ENCODE data around the gene SHISA3.
"Not testable (repeated sequence)": the region's sequence is repeated elsewhere in the genome, so short reads cannot be mapped to it uniquely, and the experiment has no call there.

SHISA3 gene

DNA sequence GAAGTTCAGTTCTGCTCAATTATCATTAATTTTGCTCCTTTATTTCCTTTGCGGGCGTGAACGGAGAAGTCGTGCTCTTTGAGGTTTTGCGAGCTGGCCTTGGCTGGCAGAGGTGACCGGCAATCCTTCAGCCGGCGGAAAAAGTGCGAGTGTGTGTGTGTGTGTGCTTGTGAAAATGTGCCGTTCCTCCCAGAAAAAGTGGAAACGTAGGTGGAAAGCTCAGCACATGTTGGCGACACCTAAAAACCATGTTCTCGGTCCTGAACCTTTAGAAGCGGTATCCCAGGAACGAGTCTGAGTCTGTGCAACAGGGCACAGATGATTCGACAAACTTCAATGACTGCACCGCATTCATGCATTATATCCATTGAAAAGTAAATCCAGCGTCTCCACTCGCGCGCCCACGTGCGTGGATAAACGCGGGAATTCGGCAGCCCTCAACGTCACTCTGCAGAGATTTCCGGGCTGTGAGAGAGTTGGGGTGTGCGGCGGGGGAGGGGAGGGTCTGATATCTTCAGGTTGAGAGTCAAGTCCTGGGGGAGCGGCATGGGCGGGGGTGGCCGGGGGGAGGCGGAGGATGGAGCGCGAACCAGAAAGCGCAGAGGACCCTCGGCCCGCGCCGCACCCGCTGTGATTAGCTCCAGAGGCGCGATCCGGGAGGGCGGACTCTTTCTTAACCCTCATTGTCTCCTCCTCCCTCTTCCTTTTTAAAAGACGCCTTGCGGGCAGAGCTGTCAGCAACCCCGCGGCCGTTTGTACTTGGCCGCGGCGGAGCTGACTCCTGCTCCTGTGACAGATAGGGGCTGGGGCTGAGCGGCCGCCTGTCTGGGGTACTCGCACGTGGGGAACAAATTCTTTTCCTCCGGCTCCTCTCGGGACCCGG is at the start of gene SHISA3:
Gene SHISA3, plus strand, starts transcription at position 737 of the 883 bp plus-strand sequence. CDS start 569 bp downstream, outside the sequence.
- no peak for DNase-seq (ENCODE audit: low spot score)

DNA sequence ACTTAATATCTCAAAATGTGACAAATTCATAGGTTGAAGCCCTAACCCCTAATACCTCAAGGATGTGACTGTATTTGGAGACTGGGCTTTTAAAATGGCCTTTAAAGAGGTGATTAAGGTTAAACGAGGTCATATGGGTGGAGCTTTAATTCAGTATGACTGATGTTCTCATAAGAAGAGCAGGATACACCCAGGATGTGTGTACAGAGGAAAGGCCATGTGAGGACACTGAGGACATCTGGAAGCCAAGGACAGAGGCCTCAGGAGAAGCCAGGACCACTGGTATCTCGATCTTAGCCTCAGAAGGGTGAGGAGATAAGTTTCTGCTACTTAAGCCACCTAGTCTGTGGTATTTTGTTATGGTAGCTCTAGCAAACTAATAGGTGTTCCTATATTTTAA is 49.0 kb upstream of the SHISA3 start:
- DNase-seq (ENCODE audit: low spot score): no peak

DNA sequence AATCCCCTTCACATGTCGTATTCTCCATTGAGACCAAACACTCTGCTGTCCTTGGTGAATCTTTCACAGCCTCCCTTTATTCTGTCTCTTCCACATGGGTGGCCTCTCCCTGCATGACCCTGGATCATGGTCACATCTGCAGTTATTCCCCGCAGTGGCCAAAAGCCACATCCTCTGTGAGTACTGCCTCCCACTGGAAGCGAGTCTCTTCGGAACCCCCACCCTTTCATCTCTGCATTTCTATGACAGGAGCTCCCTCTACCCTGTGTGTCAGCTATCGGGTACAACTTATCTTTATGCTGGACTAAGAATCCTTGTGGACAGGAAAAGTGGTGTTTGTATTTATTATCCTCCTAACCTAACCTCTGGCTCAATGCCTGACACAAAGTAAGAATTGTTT is 48.6 kb upstream of the SHISA3 start:
- DNase-seq (ENCODE audit: low spot score): no peak

DNA sequence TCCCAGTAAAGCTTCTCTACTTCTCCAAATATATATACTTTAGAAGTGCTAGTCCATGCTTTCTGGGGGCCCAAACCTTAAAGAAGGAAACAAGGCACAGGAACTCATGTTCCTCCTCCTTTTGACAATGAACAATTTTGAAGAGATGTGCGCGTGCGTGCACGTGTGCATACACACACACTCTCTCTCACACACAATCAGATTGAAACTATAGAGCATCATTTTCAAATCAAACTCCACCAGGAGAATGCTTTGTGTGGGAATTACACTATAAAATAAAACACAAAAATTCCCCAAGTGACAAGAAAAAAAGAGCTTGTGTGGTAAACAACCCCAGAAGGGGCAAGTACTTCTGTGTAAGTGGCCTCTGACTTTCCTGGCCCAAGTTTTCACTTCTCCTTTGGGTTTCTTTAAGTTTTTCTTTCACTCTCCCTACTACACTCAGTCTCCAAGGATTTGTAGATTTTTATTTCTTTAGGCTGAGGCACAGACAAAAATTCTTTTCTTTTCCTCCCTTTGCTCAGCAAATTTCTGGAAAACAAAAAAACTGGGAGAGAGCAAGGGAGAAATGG is 46.6 kb upstream of the SHISA3 start:
- no peak for DNase-seq (ENCODE audit: low spot score)

DNA sequence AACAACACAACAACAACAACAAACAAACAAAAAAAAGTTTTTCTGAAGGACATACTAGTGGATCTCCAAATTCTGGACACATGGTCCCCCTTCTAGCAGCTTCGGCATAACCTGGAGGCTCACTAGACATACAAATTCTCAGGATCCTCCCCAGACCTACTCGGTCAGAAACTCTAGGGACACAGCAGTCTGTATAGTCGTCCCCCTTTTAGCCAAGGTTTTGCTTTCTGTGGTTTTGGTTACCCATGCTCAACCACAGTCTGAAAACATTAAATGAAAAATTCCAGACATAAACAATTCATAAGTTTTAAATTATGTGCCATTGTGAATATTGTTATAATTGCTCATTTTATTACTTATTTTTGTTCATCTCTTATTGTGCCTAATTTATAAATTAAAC is 45.2 kb upstream of the SHISA3 start:
- DNase-seq (ENCODE audit: low spot score): no peak

DNA sequence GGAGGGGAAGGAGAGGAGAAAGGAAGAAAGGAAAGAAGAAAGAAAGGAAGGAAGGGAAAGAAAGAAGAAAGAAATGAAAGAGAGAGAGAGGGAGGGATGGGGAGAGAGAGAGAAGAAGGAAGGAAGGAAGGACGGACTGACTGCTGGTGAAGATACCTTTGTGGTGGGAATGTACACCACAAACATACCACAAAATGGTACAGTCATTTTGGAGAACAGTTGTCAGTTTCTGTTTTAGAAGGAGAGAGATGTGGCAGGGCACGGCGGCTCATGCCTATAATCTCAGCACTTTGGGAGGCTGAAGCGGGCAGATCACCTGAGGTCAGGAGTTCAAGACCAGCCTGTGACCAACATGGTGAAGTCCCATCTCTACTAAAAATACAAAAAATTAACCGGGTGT is 40.0 kb upstream of the SHISA3 start:
- no peak for DNase-seq (ENCODE audit: low spot score)

DNA sequence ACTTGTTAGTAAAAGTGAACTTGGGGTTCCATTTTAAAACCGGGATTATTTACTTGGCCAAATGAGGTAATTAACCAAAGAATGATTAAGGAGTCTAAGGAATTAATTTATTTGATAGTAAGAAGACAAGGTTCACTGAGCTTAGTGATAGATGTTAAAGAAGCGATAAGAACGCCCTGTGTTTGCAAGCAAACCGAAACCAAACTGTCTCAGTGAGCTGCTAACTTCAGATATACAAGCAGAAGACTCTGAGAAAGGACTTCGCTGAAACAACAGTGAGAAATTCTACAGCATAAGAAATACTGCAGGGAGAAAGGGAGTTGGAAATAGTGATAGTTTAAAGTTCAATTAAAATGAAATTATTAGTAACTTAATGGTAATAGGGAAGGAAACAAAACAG is 37.6 kb upstream of the SHISA3 start:
- no peak for DNase-seq (ENCODE audit: low spot score)

DNA sequence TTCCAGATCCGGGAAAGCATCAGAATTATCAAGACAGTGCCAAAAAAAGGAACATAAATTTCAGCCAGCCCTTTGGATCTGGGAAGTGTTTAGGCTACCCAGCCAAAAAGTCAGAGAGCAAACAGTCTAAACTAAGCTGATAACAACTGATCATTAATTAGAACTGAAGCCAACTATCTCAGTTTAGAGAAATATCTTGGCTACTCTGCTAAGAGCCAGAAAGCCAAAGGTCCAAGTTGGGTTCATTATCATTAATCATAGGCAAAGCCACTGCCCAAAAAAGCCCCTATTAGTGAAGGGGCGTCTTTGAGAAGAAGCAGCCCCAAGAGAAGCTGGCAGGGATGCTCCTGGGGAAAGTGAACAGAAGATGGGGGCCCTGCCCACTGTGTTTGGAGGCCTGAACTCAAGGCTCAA is 37.0 kb upstream of the SHISA3 start:
- no peak for DNase-seq (ENCODE audit: low spot score)

DNA sequence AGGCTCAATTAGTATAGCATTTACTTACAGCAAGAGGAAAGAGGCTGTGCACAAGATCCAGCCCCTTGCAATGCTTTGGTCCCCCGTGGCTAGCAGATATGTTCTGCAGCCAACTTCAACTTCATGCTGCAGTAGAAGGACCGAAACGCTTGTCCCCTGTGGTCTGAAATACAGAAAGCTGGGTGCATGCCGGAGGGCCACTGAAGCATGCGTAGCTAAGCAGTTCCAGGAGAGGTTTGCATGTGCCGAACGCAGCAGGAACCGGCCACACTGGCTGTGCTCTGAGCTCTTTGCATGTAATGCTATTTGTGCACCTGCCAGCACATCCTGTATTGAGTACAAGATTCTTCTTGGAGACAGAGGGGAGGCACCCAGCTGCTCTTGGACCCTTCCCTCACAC is 35.8 kb upstream of the SHISA3 start:
- DNase-seq (ENCODE audit: low spot score): no peak

DNA sequence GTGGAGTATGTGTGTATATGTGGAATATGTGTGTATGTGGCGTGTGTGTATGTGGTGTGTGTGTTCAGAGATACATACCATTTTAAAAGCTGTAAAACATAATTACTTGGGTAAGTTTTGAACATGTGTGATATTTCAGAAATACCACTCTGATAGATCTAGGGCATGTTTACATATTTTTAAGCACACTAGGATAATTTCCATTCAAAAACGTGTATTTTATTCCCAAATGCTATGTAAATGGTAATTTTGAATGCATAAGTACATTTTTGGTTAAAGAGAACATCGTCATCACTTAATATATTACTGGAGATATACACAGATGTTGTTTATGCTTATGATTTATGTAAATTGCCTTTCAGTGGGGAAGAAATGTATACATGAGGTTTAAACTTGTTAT is 34.7 kb upstream of the SHISA3 start:
- DNase-seq (ENCODE audit: low spot score): no peak

DNA sequence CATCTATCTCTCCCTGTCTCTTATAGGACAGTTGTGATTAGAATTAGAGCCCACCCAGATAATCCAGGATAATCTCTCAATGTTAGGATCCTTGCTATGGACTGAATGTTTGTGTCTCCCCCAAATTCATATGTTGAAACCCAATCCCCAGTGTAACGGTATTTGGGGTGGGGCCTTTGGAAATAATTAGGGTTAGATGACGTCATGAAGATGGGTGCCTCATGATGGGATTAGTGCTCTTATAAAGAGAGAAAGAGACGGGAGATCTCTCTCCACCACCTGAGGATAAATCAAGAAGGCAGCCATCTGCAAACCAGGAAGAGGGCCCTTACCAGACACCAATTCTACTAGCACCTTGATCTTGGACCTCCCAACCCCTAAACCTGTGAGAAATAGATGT is 33.7 kb upstream of the SHISA3 start:
- no peak for DNase-seq (ENCODE audit: low spot score)

DNA sequence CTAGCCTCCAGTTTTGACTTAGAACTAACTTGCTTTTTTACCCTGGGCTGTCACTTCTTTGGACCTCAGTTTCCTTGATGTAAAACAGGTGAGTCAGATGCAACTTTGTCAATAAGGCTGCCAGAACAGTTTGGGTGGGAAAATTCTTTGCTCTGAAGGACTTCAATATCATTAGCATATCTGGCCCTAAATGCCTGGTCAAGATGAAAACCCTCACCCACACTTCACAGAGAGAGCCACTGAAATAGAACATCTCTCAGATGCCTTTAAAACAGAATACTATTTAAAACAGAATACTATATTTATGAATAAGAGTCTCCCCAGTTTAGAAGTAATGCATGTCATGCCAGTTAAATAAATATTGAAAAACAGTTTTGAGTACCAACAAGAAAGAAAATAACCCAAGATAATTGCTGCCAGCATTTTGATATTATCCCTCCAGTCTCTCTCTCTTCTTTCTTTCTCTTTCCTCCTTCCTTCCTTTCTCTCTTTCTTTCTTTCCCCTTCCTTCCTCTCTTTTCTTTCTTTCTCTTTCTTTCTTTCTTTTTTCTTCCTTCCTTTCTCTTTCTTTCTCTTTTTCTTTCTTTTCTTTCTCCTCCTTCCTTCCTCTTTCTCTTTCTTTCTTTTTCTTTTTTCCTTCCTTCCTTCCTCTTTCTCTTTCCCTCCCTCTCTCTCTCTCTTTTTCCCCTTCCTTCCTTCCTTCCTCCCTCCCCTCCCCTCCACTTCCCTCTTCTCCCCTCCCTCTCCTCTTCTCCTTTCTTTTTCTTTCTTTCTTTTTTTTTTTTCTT is 32.8 kb upstream of the SHISA3 start:
- no peak for DNase-seq (ENCODE audit: low spot score)

DNA sequence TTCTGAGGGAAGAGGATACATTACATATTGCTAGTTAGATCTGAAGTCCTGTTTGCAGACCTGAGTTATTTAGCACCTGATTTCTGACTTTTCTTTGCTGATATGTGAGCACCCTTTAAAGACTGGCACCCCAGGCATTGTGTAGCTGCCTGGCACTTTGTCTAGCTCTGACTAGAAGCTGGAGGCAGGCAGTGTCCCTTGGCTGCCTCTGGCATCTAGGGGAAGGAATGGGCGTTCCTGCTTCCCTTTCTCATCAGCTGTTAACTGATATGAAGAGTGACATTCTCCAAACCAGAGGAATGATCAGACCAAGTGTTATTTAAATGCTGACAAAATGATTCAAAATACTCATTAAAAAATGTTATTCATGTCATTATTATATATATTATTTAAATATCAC is 30.3 kb upstream of the SHISA3 start:
- no peak for DNase-seq (ENCODE audit: low spot score)

DNA sequence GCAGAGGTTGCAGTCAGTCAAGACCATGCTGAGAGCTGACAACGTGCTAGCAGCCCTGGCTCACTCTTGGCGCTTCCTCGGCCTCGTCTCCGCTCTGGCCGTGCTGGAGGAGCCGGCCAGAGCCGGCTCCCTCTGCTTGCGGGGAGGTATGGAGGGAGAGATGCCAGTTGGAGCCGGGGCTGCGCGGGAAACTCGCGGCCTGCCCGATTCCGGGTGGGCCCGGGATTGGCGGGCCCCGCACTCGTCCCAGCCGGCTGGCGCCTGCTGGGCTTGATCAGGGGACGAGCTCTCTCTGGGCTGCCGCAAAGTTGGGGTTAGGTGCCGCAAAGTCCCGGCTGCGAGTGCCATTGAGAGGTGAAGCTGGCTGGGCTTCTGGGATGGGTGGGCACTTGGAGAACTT is 27.8 kb upstream of the SHISA3 start:
- DNase-seq (ENCODE audit: low spot score): no peak

DNA sequence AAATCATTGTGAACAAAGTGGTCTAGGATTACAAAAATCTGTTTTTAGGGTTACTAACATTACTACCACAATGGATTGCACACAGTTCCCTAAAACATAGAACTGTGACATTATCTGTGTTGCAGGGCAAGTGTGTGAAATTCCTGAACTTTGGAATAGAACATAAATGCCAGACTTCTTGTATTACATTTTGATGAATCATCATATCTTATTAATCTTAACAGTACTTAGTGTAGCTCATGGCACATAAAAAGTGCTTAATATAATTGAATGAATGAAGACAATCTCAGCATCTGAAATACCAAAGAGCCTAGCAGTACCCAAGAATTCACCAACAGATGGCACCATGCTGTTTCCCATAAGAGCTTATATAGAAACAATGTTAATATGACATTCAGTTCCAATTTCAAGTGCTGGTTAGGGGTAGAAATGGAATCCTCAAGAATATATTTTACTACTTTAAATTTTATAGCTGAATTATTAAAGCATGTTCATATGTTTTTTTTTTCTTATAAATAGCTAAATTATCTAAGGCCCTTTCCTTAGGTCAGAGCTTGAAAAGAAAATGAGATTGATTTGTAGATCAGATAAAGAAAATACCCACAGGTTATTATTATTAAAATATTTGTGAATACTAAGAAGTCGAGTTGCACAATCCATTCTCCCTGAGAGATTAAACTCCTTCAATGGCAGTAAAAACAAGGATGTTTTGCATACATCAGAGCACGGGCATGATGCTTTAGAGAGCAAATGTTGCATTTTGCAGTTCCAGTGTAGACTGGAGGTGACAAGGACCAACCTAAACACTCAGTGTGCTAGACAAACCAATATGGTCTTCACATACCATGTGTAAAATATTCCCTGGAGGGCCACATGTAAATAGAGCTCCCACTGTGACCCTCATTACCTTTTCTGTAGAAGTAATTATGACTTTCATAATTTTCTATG is 25.7 kb upstream of the SHISA3 start:
- DNase-seq (ENCODE audit: low spot score): peak; percentile 21

DNA sequence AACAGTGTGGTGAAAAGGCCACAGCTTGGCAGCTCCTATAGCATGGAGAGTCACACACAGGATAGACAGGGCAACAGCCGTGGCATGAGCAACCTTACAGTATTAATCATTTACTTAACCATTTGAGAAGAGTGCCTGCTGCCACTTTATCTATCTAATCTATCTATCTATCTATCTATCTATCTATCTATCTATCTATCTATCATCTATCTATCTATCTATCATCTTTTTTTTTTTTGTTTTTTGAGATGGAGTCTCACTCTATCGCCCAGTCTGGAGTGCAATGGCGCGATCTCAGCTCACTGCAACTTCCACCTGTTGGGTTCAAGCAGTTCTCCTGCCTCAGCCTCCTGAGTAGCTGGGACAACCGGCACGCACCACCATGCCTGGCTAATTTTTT is 25.0 kb upstream of the SHISA3 start:
- not testable (repeated sequence) for DNase-seq (ENCODE audit: low spot score)

DNA sequence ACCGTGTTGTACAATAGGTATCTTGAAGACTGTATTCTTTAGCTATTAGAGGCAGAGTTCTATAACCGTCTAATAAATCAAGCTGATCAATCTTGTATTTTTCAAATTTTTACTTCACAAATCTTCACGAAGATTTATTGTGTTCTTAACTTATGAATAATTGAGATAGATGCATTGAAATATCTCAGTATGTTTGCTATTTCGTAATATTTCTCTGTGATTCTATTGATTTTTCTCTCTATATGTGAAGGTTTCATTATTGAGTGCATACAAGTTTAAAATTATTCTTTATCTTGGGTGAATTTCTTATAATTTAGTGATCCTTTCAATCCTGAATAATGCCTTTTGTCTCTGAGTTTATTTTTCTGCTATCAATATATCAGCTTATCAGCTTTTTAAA is 19.8 kb upstream of the SHISA3 start:
- no peak for DNase-seq (ENCODE audit: low spot score)

DNA sequence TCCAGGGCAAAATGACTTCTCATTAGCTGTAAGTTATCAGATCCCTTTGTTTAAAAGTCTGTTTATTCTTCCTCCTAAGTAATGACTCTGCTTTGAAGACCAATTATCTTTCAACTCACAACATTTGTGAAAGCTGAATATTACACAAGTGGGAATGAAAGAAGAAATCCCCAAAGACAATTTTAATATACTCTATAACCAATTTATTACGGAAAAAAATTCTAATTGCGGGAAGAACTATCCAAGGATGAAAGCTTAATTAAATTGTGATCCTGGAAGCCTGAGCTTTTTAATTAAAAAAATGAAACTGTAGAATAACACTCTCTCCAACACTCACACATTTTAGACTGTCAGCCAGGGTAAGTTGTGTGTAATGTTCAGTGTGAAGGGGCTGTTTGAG is 15.6 kb upstream of the SHISA3 start:
- no peak for DNase-seq (ENCODE audit: low spot score)

DNA sequence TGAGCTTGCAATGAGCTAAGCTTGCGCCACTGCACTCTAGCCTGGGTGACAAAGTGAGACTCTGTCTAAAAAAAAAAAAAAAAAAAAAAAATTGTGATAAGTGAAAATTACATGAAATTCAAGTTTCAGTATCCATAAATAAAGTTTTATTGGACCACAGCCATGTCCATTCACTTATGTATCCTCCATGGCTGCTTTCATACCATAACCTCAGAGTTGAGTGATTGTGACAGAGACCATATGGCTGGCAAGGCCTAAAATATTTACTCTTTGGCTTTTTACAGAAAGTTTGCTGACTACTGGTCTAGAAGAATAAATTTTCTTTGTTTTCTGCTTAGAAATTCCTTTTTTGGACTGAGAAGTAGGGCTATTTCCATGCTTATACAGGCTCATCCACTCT is 11.8 kb upstream of the SHISA3 start:
- no peak for DNase-seq (ENCODE audit: low spot score)

DNA sequence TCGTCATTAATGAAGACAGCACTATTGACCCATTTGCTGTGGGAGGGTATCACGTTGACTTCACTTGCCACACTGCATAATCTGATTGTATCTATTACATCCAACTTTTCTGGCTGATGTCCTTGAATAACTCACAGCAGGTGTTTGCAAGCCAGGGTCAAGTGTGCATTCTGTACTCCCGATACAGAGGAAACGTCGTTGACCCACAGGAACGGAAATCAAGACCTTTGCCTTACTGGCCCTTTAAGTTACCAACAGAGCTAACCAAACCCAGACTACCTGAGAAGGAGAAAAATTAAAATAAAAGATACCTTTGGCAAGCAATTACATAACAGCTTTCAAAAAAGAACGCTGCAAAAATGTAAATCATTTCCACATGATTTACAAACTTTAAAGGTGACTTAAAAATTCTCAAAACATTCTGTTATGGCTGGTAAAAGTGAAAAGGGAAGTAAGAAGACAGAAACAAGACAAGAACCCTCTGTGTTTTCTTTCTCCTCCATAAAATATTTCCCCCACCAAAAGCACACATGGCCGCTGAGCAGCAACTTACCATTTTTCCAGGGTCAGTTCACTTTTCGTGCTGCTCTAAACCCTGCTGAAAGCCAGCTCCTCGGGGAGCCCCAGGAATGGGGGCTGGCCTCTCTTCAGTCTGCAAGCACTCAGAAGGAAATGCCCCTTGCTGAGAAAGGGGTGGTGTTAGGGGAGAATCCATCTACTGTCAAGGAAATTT is 6.5 kb upstream of the SHISA3 start:
- DNase-seq (ENCODE audit: low spot score): no peak

DNA sequence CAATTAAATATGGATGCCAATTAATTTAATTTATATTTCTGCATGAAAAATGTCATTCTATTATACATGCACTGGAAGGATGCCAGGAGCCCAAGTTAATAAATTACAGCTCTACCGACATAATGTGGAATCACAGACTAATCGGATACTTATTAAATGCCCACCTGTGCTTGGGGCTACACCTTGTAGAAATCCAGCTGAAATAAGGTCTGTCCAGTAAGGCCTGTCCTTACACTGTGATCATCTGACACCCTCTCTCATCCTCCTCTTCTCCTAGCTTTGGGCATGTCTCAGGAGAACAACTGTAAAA is 6.0 kb upstream of the SHISA3 start:
- DNase-seq (ENCODE audit: low spot score): no peak
